RPMI7951 (cell line): ENCODE measurements around the gene ZNF212. TPM values are rescaled to one million over a fixed set of nuclear protein-coding genes. Genes with fewer than 3 reads are reported as not detected.

Experiments used
- DNase-seq: peaks from one replicate; pipeline ENCODE4 v3.0.0-alpha.2; 2012; ENCODE audit warnings: low read depth
- total RNA-seq: library from RNA; depleted of rRNA; stranded (reverse); fragments of >200 nt; shearing (Covaris generic); gene quantifications from 2 replicates; pipeline ENCODE4 v1.2.3, GENCODE V29; 2014; rRNA removed

The ZNF212 gene
- 2.6 and 2.7 TPM in 2 replicates for total RNA-seq

DNA sequence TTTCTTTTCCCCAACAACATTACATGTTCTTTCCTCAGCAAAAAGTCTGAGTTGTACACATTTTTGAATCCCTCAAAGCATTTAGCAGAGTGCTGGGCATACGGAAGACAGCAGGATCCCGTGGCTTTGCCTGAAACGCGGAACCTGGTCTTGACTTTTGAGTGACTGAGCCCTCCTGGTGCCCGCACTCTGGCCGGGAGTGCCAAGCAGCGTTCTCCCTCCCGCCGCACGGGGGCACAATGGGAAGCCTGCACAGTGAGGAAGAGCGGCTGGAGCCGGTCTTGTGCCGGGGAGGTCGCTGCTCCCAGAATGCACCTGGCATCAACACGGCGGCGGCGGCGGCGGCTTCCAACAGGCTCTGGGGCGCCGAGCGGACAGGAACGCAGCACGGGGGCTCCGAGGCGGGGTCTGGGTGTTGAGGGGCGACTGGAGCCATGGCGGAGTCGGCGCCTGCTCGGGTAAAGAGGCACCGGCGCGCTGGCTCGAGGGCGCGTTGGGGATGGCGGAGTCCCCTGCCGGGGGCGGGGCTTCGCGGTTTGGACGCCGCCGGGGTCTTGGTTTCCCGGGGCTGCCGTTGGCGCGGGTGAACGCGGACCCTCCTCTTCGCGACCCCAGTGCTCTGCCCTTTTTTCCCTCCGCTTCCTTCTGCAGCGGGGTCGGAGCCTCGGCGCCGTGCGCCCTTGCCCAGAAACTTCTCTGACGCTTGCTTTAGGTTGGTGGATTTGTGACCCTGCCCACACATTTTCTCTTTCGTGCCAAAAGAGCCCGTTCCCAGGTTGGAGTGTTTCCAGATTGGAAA lies at the start of gene ZNF212:
TSS of gene ZNF212 (plus strand) at position 307 of the 799 bp plus-strand sequence. CDS start at position 435, 128 bp downstream.
- peak; percentile 89 for DNase-seq

DNA sequence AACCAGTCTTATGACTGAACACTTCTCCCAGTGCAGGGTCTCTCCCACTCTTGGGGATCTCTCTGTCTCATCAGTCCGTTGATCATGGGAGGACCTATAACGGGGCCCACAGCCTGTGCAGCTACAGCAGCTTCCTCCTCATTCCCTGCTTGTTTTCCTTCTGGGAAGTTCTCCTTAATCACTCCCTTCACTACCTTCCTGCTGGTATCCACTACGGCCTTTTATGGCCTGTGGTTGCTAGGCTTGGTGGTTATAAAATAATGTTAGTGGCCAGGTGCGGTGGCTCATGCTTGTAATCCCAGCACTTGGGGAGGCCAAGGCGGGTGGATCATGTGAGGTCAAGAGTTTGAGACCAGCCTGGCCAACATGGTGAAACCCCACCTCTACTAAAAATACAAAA lies 47.6 kb upstream of the ZNF212 start:
- DNase-seq, result no peak

DNA sequence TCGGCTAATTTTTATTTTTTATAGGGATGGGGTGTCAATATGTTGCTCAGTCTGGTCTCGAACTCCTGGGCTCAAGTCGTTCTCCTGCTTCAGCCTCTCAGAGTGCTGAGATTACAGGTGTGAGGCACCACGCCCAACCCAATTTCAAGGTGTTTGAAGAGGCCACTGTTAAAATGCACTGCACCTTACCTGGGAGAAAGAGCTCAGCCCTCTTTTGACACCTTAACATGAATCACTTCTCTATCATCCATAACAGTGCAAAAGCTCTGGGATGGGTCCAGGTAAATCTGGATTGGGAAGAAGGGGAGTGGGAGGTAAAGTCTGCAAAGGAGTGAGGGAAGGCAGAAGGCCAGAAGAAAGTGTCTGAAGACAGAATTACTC lies 44.7 kb upstream of the ZNF212 start:
- no peak for DNase-seq

DNA sequence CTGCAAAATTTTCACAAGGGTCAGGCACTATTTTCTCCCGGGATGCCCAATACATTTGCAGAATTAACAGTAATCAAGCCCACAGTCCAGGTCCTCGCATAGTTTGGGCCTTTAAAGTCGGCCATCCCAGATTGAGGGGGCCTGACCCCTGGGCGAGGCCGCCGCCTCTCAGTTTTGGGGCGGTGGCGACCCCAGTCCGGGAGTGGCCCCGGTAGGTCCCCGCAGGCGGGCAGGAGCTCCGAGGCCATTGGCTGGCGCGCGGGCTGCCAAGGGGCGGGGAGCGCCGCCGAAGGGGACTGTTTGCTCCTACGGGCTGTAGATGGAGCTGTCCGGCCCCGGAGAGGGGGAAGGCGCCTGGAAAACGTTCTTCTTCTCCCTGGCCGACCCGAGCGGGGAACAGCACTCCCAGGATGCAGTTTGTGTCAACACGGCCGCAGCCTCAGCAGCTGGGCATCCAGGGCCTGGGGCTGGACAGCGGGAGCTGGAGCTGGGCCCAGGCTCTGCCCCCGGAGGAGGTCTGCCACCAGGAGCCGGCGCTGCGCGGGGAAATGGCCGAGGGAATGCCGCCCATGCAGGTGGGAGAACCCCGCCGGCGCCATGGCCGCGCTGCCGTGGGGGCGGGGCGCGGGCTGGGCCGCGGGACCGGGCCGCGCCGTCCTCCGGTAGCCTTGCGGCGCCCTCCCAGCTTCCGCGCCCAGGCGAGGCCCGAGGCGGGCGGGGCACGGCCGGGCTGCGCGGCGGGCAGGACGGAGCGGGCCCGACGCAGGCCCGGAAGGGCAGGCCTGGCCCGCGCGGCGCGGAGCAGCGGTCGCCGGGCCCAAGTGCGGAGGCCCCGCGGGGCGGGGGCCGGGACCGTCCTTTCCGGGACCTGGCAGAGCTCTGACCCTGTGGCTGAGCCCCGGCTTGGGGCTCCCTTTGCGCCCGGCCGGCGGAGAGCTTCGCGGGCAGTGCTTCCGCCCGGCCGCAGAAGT lies 44.0 kb upstream of the ZNF212 start, which contains the start of gene ZNF282:
TSS of gene ZNF282 (plus strand) at position 367 of the 971 bp plus-strand sequence. CDS start at position 411, 44 bp downstream.
- DNase-seq, result peak; percentile 93

DNA sequence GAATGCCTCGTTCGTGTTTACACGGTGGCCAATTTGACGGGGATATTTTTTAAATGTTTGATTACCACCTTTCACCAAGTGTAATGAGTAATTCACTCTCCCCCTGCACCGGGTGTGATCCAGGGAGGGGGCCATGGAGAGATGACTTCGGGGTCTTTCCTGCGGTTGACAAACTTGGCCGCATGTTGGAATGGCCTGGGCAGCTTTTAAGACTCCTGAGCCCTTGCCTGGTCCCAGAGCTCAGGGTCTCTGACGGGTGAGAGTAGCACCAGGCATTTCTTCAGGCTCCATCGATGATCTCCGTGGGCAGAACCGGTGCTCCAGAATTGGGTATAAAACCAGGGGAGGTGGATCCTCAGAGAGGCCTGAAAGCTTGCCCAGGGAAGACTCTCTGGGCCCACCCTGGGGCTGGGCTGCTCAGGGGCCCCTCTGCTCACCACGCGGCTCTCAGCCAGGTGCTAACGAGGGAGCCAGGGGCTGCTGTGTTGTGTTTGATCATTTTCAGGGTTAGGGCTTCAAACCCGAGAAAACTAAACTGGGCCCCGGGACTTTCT lies 43.2 kb upstream of the ZNF212 start:
- no peak for DNase-seq

DNA sequence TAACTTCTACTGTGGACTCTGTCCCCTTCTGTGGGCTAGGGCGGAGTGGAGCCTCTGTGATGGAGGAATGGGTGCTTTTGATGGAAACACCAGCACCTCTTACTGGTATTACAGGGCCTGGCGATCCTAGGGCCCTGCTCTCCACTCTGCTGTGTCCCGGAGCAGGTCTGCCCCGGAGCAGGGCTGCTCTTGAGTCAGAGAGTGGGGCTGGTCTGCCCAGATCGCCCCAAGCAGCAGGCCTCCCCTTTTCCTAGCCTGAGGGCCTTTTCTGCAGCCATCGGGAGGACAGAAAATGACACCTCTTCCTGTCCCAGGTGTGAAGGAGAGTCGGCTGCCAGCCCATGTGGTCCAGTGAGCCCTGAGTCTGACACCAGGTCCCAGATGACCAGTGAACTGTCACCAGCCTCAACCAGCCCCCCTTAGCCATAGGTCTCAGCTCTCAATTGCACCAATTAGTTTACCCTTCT lies 42.7 kb upstream of the ZNF212 start:
- DNase-seq, result peak; percentile 26

DNA sequence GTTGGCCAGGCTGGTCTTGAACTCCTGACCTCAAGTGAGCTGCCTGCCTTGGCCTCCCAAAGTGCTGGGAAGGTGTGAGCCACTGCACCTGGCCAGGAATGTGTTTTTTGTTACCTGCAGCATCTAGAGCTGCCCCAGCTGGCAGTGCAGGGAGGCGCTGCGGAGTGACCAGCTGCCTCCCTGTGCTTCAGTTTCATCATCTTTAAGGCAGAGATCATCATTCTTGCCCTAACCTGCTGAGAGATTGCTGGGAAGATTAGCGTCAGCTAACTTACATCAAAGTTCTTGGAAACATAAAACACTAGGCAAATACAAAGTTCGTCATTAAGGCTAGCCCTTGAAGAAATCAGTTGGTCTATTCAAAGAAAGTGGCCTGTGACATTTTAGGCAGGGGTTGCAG lies 41.8 kb upstream of the ZNF212 start:
- DNase-seq, result no peak

DNA sequence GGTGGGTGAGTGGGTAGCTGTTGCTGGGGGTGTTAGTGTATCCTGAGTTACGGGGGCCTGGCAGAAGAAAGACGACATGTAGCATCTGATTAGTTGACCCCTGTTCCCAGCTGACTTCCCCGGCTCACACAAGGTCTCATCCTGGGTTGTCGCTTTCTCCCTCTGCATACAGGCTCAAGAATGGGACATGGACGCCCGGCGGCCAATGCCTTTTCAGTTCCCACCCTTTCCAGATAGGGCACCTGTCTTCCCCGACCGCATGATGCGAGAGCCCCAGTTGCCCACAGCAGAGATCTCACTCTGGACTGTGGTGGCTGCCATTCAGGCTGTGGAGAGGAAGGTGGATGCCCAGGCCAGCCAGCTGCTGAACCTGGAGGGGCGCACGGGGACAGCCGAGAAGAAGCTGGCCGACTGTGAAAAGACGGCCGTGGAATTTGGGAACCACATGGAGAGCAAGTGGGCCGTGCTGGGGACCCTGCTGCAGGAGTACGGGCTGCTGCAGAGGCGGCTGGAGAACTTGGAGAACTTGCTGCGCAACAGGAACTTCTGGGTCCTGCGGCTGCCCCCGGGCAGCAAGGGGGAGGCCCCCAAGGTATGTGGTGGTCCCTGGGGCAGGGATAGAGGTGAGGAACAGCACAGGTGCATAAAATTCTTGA lies 41.2 kb upstream of the ZNF212 start:
- no peak for DNase-seq

DNA sequence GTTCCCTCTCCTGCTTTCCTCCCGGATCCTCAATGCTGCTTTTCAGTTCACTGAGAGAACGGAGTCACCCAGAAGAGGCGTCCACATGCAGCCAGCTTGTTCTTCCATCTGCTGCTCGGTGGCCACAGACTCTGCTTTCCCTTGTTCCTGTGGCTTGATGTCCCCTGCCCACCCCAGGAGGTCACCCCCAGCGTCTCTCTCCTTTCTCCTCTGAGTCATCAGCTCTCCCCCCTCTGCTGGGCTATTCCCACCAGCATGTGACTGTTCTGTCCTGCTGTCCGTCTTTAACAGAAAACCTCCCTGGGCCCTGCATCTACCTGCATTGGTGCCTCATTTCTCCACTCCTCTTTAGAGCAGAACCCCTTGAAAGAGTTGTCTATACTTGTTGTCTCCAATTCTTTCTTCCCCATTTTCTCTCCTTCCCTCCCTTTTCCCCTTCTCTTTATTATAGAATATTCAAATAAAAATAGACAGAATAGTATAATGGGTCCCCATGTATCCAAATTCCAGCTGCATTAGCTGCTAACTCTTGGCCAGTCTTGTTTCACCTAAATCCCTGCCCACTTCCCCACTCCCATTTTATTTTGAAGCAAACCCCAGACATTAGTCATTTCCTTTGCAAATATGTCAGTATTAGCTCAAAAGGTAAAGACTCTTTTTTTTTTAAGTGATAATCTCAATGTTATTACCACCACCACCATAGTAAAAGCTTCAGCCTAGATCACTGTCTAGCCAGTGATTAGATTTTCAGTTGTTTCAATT lies 40.0 kb upstream of the ZNF212 start:
- no peak for DNase-seq

DNA sequence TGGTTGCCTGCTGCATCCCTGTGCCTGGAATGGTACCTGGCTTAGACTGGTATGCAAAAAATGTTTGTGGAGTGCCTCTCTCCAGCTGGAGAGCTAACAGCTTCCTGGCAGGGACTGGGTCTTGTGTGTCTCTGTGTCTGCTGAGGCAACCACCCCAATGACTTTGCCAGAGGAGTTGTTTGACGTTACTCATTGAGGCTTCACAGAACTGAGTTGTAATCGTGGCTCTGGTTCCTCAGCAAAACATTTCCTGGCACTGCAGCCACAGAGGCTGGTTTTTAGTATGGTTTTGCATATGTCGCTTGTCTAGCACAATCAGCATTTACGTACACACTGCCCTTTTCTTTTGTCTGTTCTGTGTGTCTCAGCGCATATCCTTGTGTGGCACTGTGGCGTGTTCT lies 36.6 kb upstream of the ZNF212 start:
- no peak for DNase-seq

DNA sequence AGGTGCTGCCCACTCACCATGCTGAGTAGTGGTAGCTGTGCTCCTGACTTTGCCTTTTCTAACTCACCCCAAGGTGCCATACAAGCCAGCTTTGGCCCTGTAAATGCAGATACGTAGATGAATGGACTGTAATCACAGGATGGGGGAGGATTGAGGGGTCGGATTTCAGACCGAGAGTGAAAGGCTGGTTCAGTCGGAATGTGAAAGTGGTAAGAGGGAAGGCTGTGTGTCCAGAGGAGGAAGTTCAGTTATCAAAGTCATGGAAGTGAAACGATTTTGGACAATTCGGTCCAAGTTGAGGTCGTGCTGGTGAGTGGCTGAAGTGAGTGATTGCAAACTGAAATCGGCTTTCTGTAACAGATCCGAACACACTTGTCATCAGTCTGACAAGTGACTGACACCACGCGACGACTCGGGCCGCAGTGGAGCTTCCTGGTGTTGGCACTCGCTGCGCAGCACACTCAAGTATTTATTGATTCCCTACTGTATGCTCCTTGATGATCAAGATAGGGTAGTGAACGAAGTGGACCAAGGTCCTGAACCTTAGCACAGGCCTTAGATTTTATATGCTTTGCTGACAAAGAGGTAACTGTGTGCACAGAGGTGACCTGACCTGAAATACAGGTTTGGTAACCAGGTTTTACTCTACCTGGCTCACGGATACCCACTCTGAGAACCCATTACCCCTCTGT lies 33.6 kb upstream of the ZNF212 start:
- no peak for DNase-seq

DNA sequence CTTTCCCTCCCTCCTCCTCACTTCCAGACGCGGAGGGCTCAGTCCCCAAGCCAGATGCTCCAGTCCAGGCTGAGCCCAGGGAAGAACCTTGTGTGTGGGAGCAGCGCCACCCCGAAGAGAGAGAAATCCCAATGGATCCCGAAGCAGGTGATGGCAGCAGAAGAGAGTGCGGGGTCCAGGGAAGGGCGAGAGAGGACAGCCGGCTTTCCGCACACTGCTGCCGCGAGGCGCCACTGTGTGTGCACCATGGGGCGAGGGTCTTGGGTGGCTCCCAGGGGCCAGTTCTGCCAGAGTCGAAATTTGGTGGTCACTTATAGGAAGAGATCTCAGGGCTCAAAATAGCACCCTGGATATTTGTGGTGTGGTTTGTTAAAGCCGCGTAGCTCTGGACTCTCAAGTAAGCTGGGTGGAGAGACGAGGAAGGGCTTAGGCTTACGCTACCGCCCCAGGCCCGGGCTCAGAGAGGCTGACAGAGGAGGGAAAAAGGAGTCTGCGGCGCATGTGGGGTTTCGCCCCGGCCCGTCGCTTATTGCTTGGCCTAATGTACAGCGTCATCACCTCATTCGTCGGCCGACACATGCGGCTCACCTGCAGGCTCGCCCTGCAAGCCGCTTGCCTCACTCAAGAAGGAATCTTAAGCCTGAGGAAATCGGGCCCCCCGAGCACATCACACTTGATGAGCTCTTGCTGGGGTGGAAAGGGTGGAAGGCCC lies 32.0 kb upstream of the ZNF212 start:
- no peak for DNase-seq

DNA sequence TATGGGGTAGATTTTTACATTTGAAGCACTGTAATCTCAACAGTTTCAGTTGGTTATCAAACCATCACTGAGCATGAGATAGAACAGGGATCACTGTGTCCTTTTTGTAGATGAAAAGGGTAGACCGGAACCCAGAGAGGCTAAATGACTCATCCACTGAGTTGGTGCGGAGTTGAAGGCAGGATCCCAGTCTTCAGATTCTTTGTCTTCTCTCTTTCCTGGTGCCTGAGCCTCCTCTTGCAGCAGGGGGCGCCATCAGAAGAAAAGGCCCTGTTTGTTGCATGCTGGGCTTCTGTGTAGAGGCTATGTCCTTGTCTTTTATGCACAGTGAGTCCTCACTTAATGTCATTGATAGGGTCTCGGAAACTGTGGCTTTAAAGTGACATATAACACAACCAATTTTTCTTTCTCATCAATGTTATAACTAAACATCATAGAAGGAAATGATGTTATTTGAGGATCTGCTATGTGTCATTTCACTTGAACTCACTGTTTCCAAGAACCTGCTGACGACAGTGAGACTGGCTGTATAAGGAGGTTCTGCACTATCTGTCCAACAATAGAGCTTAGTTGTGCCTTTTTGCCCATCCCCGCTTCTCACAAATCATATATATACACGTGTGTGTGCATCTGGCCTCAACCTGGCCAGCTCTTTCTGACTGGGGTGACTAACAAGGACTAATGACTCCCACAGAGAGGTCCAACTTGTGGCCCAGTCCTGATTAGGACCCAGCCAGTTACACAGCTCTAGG lies 29.8 kb upstream of the ZNF212 start:
- peak; percentile 77 for DNase-seq

DNA sequence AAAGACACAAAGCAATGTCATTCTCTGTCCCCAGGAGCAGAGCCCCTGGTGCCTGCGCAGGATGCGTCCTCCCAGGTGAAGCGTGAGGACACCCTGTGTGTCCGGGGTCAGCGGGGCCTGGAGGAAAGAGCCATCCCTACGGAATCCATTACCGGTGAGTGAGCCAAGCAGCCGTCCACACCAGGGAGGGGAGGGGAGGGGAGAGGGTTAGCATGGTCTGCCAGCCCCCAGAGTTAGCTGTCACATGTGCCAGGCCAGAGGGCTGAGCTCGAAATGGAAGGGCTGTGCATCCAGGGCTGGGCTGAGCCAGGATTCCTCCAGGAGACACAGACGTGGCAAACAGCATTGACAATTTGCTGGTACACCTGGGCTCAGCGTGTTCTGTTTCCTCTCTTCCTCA lies 28.9 kb upstream of the ZNF212 start:
- DNase-seq, result no peak

DNA sequence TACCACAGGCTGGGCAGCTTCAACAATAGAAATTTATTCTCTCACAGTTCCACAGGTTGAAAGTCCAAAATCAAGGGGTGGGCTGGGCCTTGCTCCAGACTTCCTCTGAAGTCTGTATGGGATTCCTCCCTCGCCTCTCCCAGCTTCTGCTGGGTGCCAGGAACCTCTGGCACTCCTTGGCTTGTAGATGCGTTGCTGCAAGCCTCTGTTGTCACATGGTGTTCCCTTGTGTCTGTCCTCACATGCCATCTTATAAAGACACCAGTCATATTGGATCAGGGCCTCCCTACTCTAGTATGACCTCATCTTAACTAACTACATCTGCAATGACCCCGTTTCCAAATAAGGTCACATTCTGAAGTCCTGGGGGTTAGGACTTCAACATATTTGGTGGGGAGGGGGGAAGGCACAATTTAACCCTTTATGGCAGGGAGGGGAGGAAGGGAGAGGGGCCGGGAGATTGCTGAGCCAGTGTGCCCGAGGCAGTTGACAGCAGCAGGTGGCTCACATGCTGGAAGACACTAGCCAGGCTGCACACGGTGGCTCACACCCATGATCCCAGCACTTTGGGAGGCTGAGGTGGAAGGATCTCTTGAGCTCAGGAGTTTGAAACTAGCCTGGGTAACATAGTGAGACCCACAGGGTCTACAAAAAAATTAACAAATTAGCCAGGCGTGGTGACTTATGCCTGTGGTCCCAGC lies 25.3 kb upstream of the ZNF212 start:
- DNase-seq, result no peak

DNA sequence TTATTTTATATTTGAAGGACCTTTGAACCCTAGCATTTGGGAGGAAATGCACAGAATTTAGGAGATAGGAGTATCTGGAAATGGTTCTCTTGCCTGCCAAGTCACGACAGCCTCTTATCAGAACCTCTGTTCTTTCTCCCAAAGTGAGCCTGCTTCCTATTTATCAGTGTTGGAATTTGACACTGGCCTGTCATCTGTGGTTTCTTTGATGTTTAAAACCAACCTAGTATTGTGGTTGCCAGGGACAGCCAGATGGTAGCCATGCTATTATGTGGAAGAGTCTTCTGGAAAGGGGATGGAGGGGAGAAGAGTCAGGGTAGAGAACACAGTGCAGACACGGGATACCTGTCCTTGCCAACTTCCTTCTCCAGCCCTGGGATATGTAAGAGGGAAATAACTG lies 23.0 kb upstream of the ZNF212 start:
- DNase-seq, result peak; percentile 60

DNA sequence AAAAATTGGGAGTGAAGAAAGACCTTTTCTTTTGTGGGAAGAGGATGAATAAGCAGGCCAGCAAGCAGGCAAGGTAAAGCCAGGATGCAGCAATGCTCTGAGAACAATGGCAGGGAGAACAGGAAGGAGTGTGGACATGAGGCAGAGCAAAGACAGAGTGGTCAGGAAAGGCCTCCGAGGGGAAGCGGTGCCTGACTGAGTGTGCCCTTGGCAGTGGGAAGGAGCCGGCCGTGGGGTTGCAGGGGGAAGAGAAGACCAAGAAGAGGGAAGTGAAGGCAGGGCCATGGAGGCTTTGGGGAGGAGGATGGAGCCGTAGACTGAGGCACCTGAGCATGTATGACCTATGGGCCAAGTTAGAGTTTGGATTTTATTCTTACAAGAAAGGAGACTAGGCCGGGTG lies 21.9 kb upstream of the ZNF212 start:
- no peak for DNase-seq
